Hematopoietic multipotent progenitor cell treated with erythropoietin and hydrocortisone succinate and interleukin-3 and kit ligand, for 8 days (in vitro differentiated cells): ENCODE results near the gene SURF6.
"Not testable (repeated sequence)": the region's sequence is repeated elsewhere in the genome, so short reads cannot be mapped to it uniquely, and the experiment has no call there.

ENCODE experiments used
- DNase-seq: peaks from one replicate; pipeline ENCODE4 v3.0.0-alpha.2; 2015

The SURF6 gene

GRCh38 chr9:133283255-133284032 is 52.5 kb downstream of the SURF6 start:
- not testable (repeated sequence) for DNase-seq

- DNase-seq = peak; percentile 69
These were observed 53.3 kb downstream of the SURF6 start for GRCh38 chr9:133282464-133283238.

- DNase-seq = no peak
These were observed 55.6 kb downstream of the SURF6 start for GRCh38 chr9:133280392-133280791.
